NB4 (cell line): ENCODE measurements around the gene MYL2.

ENCODE experiments used
- DNase-seq: peaks from one replicate; pipeline ENCODE4 v3.0.0; 2010; ENCODE audit warnings: low read depth
- H3K4me3 ChIP-seq: one replicate; pipeline ENCODE4 v1.5.1; 2011; ENCODE audit warnings: mild to moderate bottlenecking, low read depth, low read length, moderate library complexity
- CTCF ChIP-seq: IDR thresholded peaks from one replicate; pipeline ENCODE4 v1.5.1; 2012; ENCODE audit warnings: low read depth, low read length
- MAX ChIP-seq: IDR thresholded peaks from 2 replicates; pipeline ENCODE4 v1.6.1; 2011; ENCODE audit warnings: low read depth, low read length
- MYC ChIP-seq: IDR thresholded peaks from 2 replicates; pipeline ENCODE4 v1.6.1; 2011; ENCODE audit warnings: low read depth, low read length
- POLR2A ChIP-seq: IDR thresholded peaks from 2 replicates; pipeline ENCODE4 v1.6.1; 2011; ENCODE audit warnings: mild to moderate bottlenecking; ENCODE audit not compliant: insufficient read length; ENCODE audit errors: extremely low read depth

MYL2 gene

GRCh38 chr12:110893956-110894355, 26.4 kb downstream of the MYL2 start:
- TF ChIP-seq CTCF (no peak), MAX (no peak), MYC (no peak), POLR2A (no peak)
- H3K4me3 ChIP-seq, result no peak overlapping the region

GRCh38 chr12:110889361-110889760, 31.0 kb downstream of the MYL2 start:
- no peak for TF ChIP-seq CTCF
- no peak for TF ChIP-seq POLR2A
- TF ChIP-seq MAX, result no peak
- TF ChIP-seq MYC, result no peak
- DNase-seq, result no peak
- H3K4me3 ChIP-seq, result no peak overlapping the region

More at GRCh38 chr12:110893956-110894355, 26.4 kb downstream of the MYL2 start:
- no peak for DNase-seq

GRCh38 chr12:110888256-110888991, 32.0 kb downstream of the MYL2 start:
- no peak overlapping the region for H3K4me3 ChIP-seq
- TF ChIP-seq POLR2A, result no peak
- TF ChIP-seq CTCF, result no peak
- no peak for TF ChIP-seq MAX
- TF ChIP-seq MYC, result no peak
- no peak for DNase-seq

GRCh38 chr12:110885152-110885840, 35.1 kb downstream of the MYL2 start:
- no peak for DNase-seq
- no peak overlapping the region for H3K4me3 ChIP-seq
- TF ChIP-seq CTCF (no peak), MYC (no peak), POLR2A (no peak), MAX (no peak)

- DNase-seq, result no peak
- no peak overlapping the region for H3K4me3 ChIP-seq
- no peak for TF ChIP-seq CTCF
Measured at GRCh38 chr12:110883251-110883650, 37.1 kb downstream of the MYL2 start.
